ENCODE measurements around the gene SYCP2L.

GRCh38 chr6:10977231-10977968 is 90.5 kb downstream of the SYCP2L start:
- TF ChIP-seq CTCF (IDR thresholded peaks at IDR 0.05) (no peak), POLR2A (IDR thresholded peaks at IDR 0.05) (no peak), EP300 (IDR thresholded peaks at IDR 0.05; ENCODE audit: low read depth) (no peak), POLR2AphosphoS5 (IDR thresholded peaks at IDR 0.05) (no peak)

Measured in transverse colon (tissue), 4 donors.